Mucosa of descending colon (tissue), 3 donors: ENCODE data around the gene PLCB4. TPM values are rescaled to one million over a fixed set of nuclear protein-coding genes. Genes with fewer than 3 reads are reported as not detected.

Experiments
- ATAC-seq: fragments of 200-7000 bp; cut with Tn5 transposase; one replicate; pipeline ENCODE4 v1.9.1; 2020; ENCODE audit warnings: mild to moderate bottlenecking, moderate library complexity
- DNase-seq, 3 donors: peaks; one replicate each; pipeline ENCODE4 v3.0.0-alpha.2; 2020
- H3K36me3 ChIP-seq: fragments of 200-600 bp; one replicate; pipeline ENCODE4 v1.8.0; 2021; ENCODE audit warnings: low read depth, mild to moderate bottlenecking
- H3K4me1 ChIP-seq: fragments of 200-600 bp; one replicate; pipeline ENCODE4 v1.8.0; 2021; ENCODE audit warnings: low read depth, mild to moderate bottlenecking
- H3K4me3 ChIP-seq: fragments of 200-600 bp; one replicate; pipeline ENCODE4 v1.8.0; 2021; ENCODE audit warnings: mild to moderate bottlenecking
- H3K9me3 ChIP-seq: fragments of 200-600 bp; one replicate; pipeline ENCODE4 v1.8.0; 2021; ENCODE audit warnings: mild to moderate bottlenecking
- CTCF ChIP-seq: fragments of 200-600 bp; IDR thresholded peaks from one replicate; pipeline ENCODE4 v1.8.0; 2022; ENCODE audit warnings: antibody characterized with exemption, mild to moderate bottlenecking
- intact Hi-C, 2 donors: fragments of 100-400 bp; cut with DNase I in 1 of 2; cut with micrococcal nuclease in 1 of 2; formaldehyde crosslinking; loops; one replicate each; pipeline versions ENCODE4 v1.11.0 to v1.11.1; 2022; cut with DNase I, micrococcal nuclease
- total RNA-seq, 3 donors: library from RNA; stranded (reverse); fragmentation: NEBNext Ultra II Directional in 2 of 3; extraction: Animal tissue kit (Norgen Biotek cat#: 25700) in 2 of 3; gene quantifications; one replicate each; pipeline versions ENCODE4 v1.2.1 to v1.2.4, GENCODE V29; 2021 to 2023
- donor health status: DM: no; HTN: no; CAD: no; lungs with moderate emphysema.
- donor health status: DM: no; HTN: no; CAD: no.
- donor health status: DM: no; HTN: yes; CAD: no.

PLCB4 gene
- total RNA-seq, 3 donors from 2014 or later: 37.8 to 55.0 (median 51.2) TPM

- H3K9me3 ChIP-seq: no peaks in the 10 kb centered on the region
- no peaks in the 10 kb centered on the region for H3K4me1 ChIP-seq
- intact Hi-C loops: no loop called here
- H3K4me3 ChIP-seq: no peak overlapping the region
- H3K36me3 ChIP-seq: peaks cover 4% of the 10 kb centered on the region
- ATAC-seq (no peak), DNase-seq (no peak)
- no peak for TF ChIP-seq CTCF
These were observed 355.7 kb downstream of the PLCB4 start for GRCh38 chr20:9424551-9424950.

GRCh38 chr20:9427430-9428291, 358.8 kb downstream of the PLCB4 start:
- H3K4me1 ChIP-seq: no peaks in the 10 kb centered on the region
- peaks cover 7% of the 10 kb centered on the region for H3K36me3 ChIP-seq
- no peak for DNase-seq
- no peaks in the 10 kb centered on the region for H3K9me3 ChIP-seq
- TF ChIP-seq CTCF: no peak
- H3K4me3 ChIP-seq: no peak overlapping the region
- no peak for ATAC-seq
- intact Hi-C loops: no loop called here

GRCh38 chr20:9428292-9428607, 359.4 kb downstream of the PLCB4 start:
- no peaks in the 10 kb centered on the region for H3K4me1 ChIP-seq
- intact Hi-C loops: no loop called here
- no peak for TF ChIP-seq CTCF
- H3K36me3 ChIP-seq: peaks cover 7% of the 10 kb centered on the region
- ATAC-seq (no peak), DNase-seq (no peak)
- H3K4me3 ChIP-seq: no peak overlapping the region
- no peaks in the 10 kb centered on the region for H3K9me3 ChIP-seq

- TF ChIP-seq CTCF: no peak
- intact Hi-C loops: no loop called here
- peaks cover 3% of the 10 kb centered on the region for H3K36me3 ChIP-seq
- H3K9me3 ChIP-seq: no peaks in the 10 kb centered on the region
- no peak overlapping the region for H3K4me3 ChIP-seq
- no peaks in the 10 kb centered on the region for H3K4me1 ChIP-seq
- DNase-seq (no peak), ATAC-seq (no peak)
These were observed 370.9 kb downstream of the PLCB4 start for GRCh38 chr20:9439806-9440205.

GRCh38 chr20:9440892-9441291, 372.0 kb downstream of the PLCB4 start:
- no peak for DNase-seq
- intact Hi-C loops: no loop called here
- no peaks in the 10 kb centered on the region for H3K9me3 ChIP-seq
- H3K36me3 ChIP-seq: peaks cover 3% of the 10 kb centered on the region
- H3K4me1 ChIP-seq: no peaks in the 10 kb centered on the region
- no peak overlapping the region for H3K4me3 ChIP-seq
- ATAC-seq: no peak
- no peak for TF ChIP-seq CTCF
